Muscle layer of colon (tissue), 2 donors: Measurements from ENCODE around the gene C10orf67.
"Not testable (repeated sequence)": the region's sequence is repeated elsewhere in the genome, so short reads cannot be mapped to it uniquely, and the experiment has no call there.

ENCODE experiments used
- H3K27ac ChIP-seq: one replicate; pipeline ENCODE4 v1.7.0; 2013; ENCODE audit warnings: low read depth, mild to moderate bottlenecking, low read length, moderate library complexity
- H3K27me3 ChIP-seq, 2 donors: one replicate each; pipeline ENCODE4 v1.7.0; 2013; ENCODE audit warnings: low read length in 2 of 2, mild to moderate bottlenecking in 2 of 2; ENCODE audit not compliant: insufficient read depth in 2 of 2, control insufficient read depth in 1 of 2
- H3K36me3 ChIP-seq: one replicate; pipeline ENCODE4 v1.7.0; 2013; ENCODE audit warnings: mild to moderate bottlenecking, low read length; ENCODE audit not compliant: insufficient read depth
- H3K4me1 ChIP-seq: one replicate; pipeline ENCODE4 v1.7.0; 2013; ENCODE audit warnings: mild to moderate bottlenecking, low read length; ENCODE audit not compliant: insufficient read depth
- H3K4me3 ChIP-seq, 2 donors: one replicate each; pipeline ENCODE4 v1.7.0; 2013; ENCODE audit warnings: low read length in 2 of 2, low read depth in 1 of 2, mild to moderate bottlenecking in 1 of 2, moderate library complexity in 1 of 2
- H3K9ac ChIP-seq: one replicate; pipeline ENCODE4 v1.7.0; 2013; ENCODE audit warnings: low read length
- H3K9me3 ChIP-seq: one replicate; pipeline ENCODE4 v1.7.0; 2013; ENCODE audit warnings: mild to moderate bottlenecking, low read length
- donor health status: abdominal sarcoma.
- donor health status: Adenocarcinoma of cecum.

Gene C10orf67

GRCh38 chr10:23361665-23362064, 17.1 kb upstream of the C10orf67 start:
- Histone ChIP-seq H3K27me3 (no peaks in the 10 kb centered on the region), H3K9me3 (no peaks in the 10 kb centered on the region), H3K4me1 (no peaks in the 10 kb centered on the region), H3K36me3 (no peaks in the 10 kb centered on the region), H3K27ac (no peak overlapping the region), H3K9ac (no peak overlapping the region), H3K4me3 (no peak overlapping the region)

GRCh38 chr10:23359692-23360380, 15.2 kb upstream of the C10orf67 start:
- no peaks in the 10 kb centered on the region for H3K9me3 ChIP-seq
- H3K9ac ChIP-seq = no peak overlapping the region
- no peak overlapping the region for H3K27ac ChIP-seq
- H3K36me3 ChIP-seq = no peaks in the 10 kb centered on the region
- H3K27me3 ChIP-seq = no peaks in the 10 kb centered on the region
- no peaks in the 10 kb centered on the region for H3K4me1 ChIP-seq
- no peak overlapping the region for H3K4me3 ChIP-seq

GRCh38 chr10:23358357-23358756, 13.8 kb upstream of the C10orf67 start:
- no peaks in the 10 kb centered on the region for H3K4me1 ChIP-seq
- H3K27me3 ChIP-seq = no peaks in the 10 kb centered on the region
- H3K27ac ChIP-seq = no peak overlapping the region
- H3K36me3 ChIP-seq = no peaks in the 10 kb centered on the region
- no peak overlapping the region for H3K9ac ChIP-seq
- no peak overlapping the region for H3K4me3 ChIP-seq
- no peaks in the 10 kb centered on the region for H3K9me3 ChIP-seq

- Histone ChIP-seq H3K4me1 (no peaks in the 10 kb centered on the region), H3K9ac (no peak overlapping the region), H3K9me3 (no peaks in the 10 kb centered on the region), H3K4me3 (no peak overlapping the region), H3K36me3 (no peaks in the 10 kb centered on the region), H3K27ac (no peak overlapping the region), H3K27me3 (no peaks in the 10 kb centered on the region)
These were observed 10.2 kb upstream of the C10orf67 start for GRCh38 chr10:23354630-23355279.

- Histone ChIP-seq H3K36me3 (no peaks in the 10 kb centered on the region), H3K9me3 (no peaks in the 10 kb centered on the region), H3K4me3 (no peak overlapping the region), H3K27me3 (no peaks in the 10 kb centered on the region), H3K9ac (no peak overlapping the region), H3K27ac (no peak overlapping the region), H3K4me1 (no peaks in the 10 kb centered on the region)
These were observed 7.4 kb upstream of the C10orf67 start for GRCh38 chr10:23351926-23352519.

GRCh38 chr10:23350706-23351105, 6.1 kb upstream of the C10orf67 start:
- not testable (repeated sequence) for H3K9ac ChIP-seq, H3K36me3 ChIP-seq, H3K4me1 ChIP-seq, H3K9me3 ChIP-seq, H3K4me3 ChIP-seq, H3K27me3 ChIP-seq, H3K27ac ChIP-seq

- H3K4me3 ChIP-seq = no peak overlapping the region
- peaks cover 0 to 4% of the 10 kb centered on the region in 2 donors for H3K27me3 ChIP-seq
- H3K9ac ChIP-seq = no peak overlapping the region
- H3K27ac ChIP-seq = no peak overlapping the region
- H3K9me3 ChIP-seq = no peaks in the 10 kb centered on the region
- H3K36me3 ChIP-seq = no peaks in the 10 kb centered on the region
- H3K4me1 ChIP-seq = no peaks in the 10 kb centered on the region
These were observed 1.3 kb upstream of the C10orf67 start for GRCh38 chr10:23345861-23346260.

- no peak overlapping the region for H3K9ac ChIP-seq
- no peaks in the 10 kb centered on the region for H3K4me1 ChIP-seq
- H3K27ac ChIP-seq = no peak overlapping the region
These were observed 881 bp downstream of the C10orf67 start for GRCh38 chr10:23343591-23344240.

GRCh38 chr10:23342213-23342884, 2.2 kb downstream of the C10orf67 start:
- no peaks in the 10 kb centered on the region for H3K36me3 ChIP-seq
- no peaks in the 10 kb centered on the region for H3K4me1 ChIP-seq
- no peak overlapping the region for H3K4me3 ChIP-seq
- H3K27ac ChIP-seq = no peak overlapping the region
- H3K27me3 ChIP-seq = peaks cover 0 to 4% of the 10 kb centered on the region in 2 donors
- no peak overlapping the region for H3K9ac ChIP-seq
- no peaks in the 10 kb centered on the region for H3K9me3 ChIP-seq

More at GRCh38 chr10:23343591-23344240, 881 bp downstream of the C10orf67 start:
- Histone ChIP-seq H3K4me3 (peak overlapping the region in 1 of 2 donors; percentile 54), H3K9me3 (no peaks in the 10 kb centered on the region), H3K36me3 (no peaks in the 10 kb centered on the region), H3K27me3 (peaks cover 0 to 4% of the 10 kb centered on the region in 2 donors)

GRCh38 chr10:23341004-23341403, 3.6 kb downstream of the C10orf67 start:
- H3K9me3 ChIP-seq = no peaks in the 10 kb centered on the region
- H3K36me3 ChIP-seq = no peaks in the 10 kb centered on the region
- no peaks in the 10 kb centered on the region for H3K4me1 ChIP-seq
- no peak overlapping the region for H3K27ac ChIP-seq
- H3K4me3 ChIP-seq = no peak overlapping the region
- H3K9ac ChIP-seq = no peak overlapping the region
- H3K27me3 ChIP-seq = peaks cover 0 to 4% of the 10 kb centered on the region in 2 donors

- Histone ChIP-seq H3K9ac (no peak overlapping the region), H3K27ac (no peak overlapping the region)
These were observed 4.2 kb downstream of the C10orf67 start for GRCh38 chr10:23340354-23340753.

More at GRCh38 chr10:23340354-23340753, 4.2 kb downstream of the C10orf67 start:
- Histone ChIP-seq H3K9me3 (no peaks in the 10 kb centered on the region), H3K4me1 (no peaks in the 10 kb centered on the region), H3K27me3 (peaks cover 0 to 4% of the 10 kb centered on the region in 2 donors), H3K4me3 (no peak overlapping the region), H3K36me3 (no peaks in the 10 kb centered on the region)
